B cell (primary cell): ENCODE results near the gene DLG2. TPM values are rescaled to one million over a fixed set of nuclear protein-coding genes. Genes with fewer than 3 reads are reported as not detected.

ENCODE experiments used
- ATAC-seq: fragments of 200-7000 bp; cut with Tn5 transposase; one replicate; pipeline ENCODE4 v1.10.0; 2021; ENCODE audit warnings: low read depth, mild to moderate bottlenecking, moderate number of reproducible peaks, moderate library complexity
- CTCF ChIA-PET: fragments of 350-600 bp; sonication (Branson Sonifier 250); formaldehyde crosslinking; loops from one replicate; lab custom pipeline; 2021; ENCODE audit warnings: antibody characterized with exemption, inconsistent platforms; lab: Charles Lee
- POLR2A ChIA-PET: fragments of 350-600 bp; sonication (Branson Sonifier 250); formaldehyde crosslinking; loops from one replicate; lab custom pipeline; 2021; ENCODE audit warnings: antibody characterized with exemption; lab: Charles Lee
- DNase-seq: peaks from one replicate; pipeline ENCODE4 v3.0.0; 2013
- H2AFZ ChIP-seq: 2 replicates; pipeline ENCODE4 v1.6.1; 2012; ENCODE audit warnings: mild to moderate bottlenecking, low read depth, low read length; ENCODE audit not compliant: insufficient read depth, poor library complexity, severe bottlenecking
- H3K27ac ChIP-seq, 2 donors: 1 replicate in 1 of 2; 2 replicates in 1 of 2; pipeline ENCODE4 v1.5.1; 2012 to 2013; ENCODE audit warnings: low read length in 2 of 2, mild to moderate bottlenecking in 2 of 2, moderate library complexity in 1 of 2
- H3K27me3 ChIP-seq, 4 experiments: fragments of 200-600 bp in 1 of 4; sonication (generic) in 1 of 4; replicated peaks in 1 of 4; 1 replicate in 2 of 4; 2 replicates in 2 of 4; pipeline versions ENCODE4 v1.6.1 to v1.7.0; 2013 to 2016; ENCODE audit warnings: low read length in 3 of 4, mild to moderate bottlenecking in 2 of 4, mixed read lengths in 1 of 4, moderate library complexity in 1 of 4; ENCODE audit not compliant: insufficient read depth in 4 of 4, control insufficient read depth in 3 of 4; ENCODE audit errors: control extremely low read depth in 1 of 4
- H3K36me3 ChIP-seq, 2 experiments: replicated peaks in 1 of 2; 1 replicate in 1 of 2; 2 replicates in 1 of 2; pipeline versions ENCODE4 v1.6.1 to v1.7.1; 2013; ENCODE audit warnings: low read length in 1 of 2; ENCODE audit not compliant: insufficient read depth in 2 of 2, control insufficient read depth in 1 of 2; ENCODE audit errors: control extremely low read depth in 1 of 2, extremely low read depth in 1 of 2
- H3K4me1 ChIP-seq, 2 donors: fragments of 200-600 bp in 1 of 2; sonication (generic) in 1 of 2; 1 replicate in 1 of 2; 2 replicates in 1 of 2; pipeline versions ENCODE4 v1.5.1 to v1.6.1; 2013 to 2017; ENCODE audit warnings: low read length in 2 of 2; ENCODE audit not compliant: control insufficient read depth in 2 of 2, insufficient read depth in 2 of 2
- H3K4me2 ChIP-seq: replicated peaks from 2 replicates; pipeline ENCODE3; 2012; ENCODE audit warnings: mild to moderate bottlenecking, low read depth, low read length; ENCODE audit not compliant: poor library complexity, severe bottlenecking
- H3K4me3 ChIP-seq, 5 experiments: fragments of 200-600 bp in 1 of 5; sonication (generic) in 1 of 5; 1 replicate in 3 of 5; 2 replicates in 2 of 5; pipeline versions ENCODE4 v1.5.1 to v1.7.0; 2011 to 2016; ENCODE audit warnings: low read length in 4 of 5, mild to moderate bottlenecking in 4 of 5, low read depth in 2 of 5, control low read depth in 1 of 5, moderate library complexity in 1 of 5; ENCODE audit not compliant: insufficient read depth in 1 of 5; ENCODE audit errors: control extremely low read depth in 1 of 5, extremely low read depth in 1 of 5
- H3K79me2 ChIP-seq: fragments of 200-600 bp; sonication (generic); one replicate; pipeline ENCODE4 v1.6.0; 2016; ENCODE audit warnings: low read length; ENCODE audit not compliant: control insufficient read depth, insufficient read depth
- H3K9ac ChIP-seq: fragments of 200-600 bp; sonication (generic); 2 replicates; pipeline ENCODE4 v1.6.1; 2017; ENCODE audit warnings: mild to moderate bottlenecking, low read length, moderate library complexity
- H3K9me3 ChIP-seq, 3 donors: one replicate each; pipeline versions ENCODE4 v1.6.1 to v1.7.1; 2013; ENCODE audit warnings: low read length in 2 of 3; ENCODE audit not compliant: control insufficient read depth in 2 of 3, insufficient read depth in 1 of 3; ENCODE audit errors: control extremely low read depth in 1 of 3
- H4K20me1 ChIP-seq: 2 replicates; pipeline ENCODE4 v1.6.0; 2012; ENCODE audit warnings: mild to moderate bottlenecking, low read length; ENCODE audit not compliant: insufficient read depth, control insufficient read depth, poor library complexity, severe bottlenecking
- H3K27ac Mint-ChIP-seq: one replicate; pipeline ENCODE4 v1.8.0; 2021; ENCODE audit warnings: mixed read lengths
- H3K27me3 Mint-ChIP-seq: one replicate; pipeline ENCODE4 v1.8.0; 2021; ENCODE audit warnings: mixed read lengths
- H3K4me1 Mint-ChIP-seq: one replicate; pipeline ENCODE4 v1.8.0; 2021; ENCODE audit warnings: mixed read lengths
- H3K4me3 Mint-ChIP-seq: one replicate; pipeline ENCODE4 v1.8.0; 2021; ENCODE audit warnings: mixed read lengths
- H3K9me3 Mint-ChIP-seq: one replicate; pipeline ENCODE4 v1.8.0; 2022; ENCODE audit warnings: mixed read lengths; ENCODE audit not compliant: insufficient read depth
- CTCF ChIP-seq: fragments of 200-600 bp; IDR thresholded peaks from one replicate; pipeline ENCODE4 v1.8.0; 2022; ENCODE audit warnings: antibody characterized with exemption, mild to moderate bottlenecking
- EZH2 ChIP-seq: IDR thresholded peaks from 2 replicates; pipeline ENCODE4 v1.6.1; 2012; ENCODE audit warnings: borderline replicate concordance, low read depth, mild to moderate bottlenecking, moderate library complexity, low read length; ENCODE audit not compliant: insufficient read depth, poor library complexity, severe bottlenecking
- WGBS: methylation state at CpG from one replicate; pipeline ENCODE4 v1.1.5; 2013; ENCODE audit warnings: missing lambda C conversion rate; ENCODE audit not compliant: insufficient coverage; 5-methylcytosine and 5-hydroxymethylcytosine counted together
- intact Hi-C: fragments of 100-400 bp; cut with micrococcal nuclease; formaldehyde crosslinking; loops from one replicate; pipeline ENCODE4 v1.10.0; 2022
- polyA plus RNA-seq: library from polyadenylated mRNA; depleted of rRNA; stranded (reverse); fragments of >200 nt; gene quantifications from 2 replicates; pipeline ENCODE4 v1.2.3, GENCODE V29; 2012
- total RNA-seq, 2 donors: library from RNA; stranded (reverse); fragments of 120-200 nt in 1 of 2; gene quantifications; 1 replicate in 1 of 2; 2 replicates in 1 of 2; pipeline versions ENCODE4 v1.2.3 to v1.2.4, GENCODE V29; 2013 to 2022

The DLG2 gene
- total and polyA plus RNA-seq, 2 donors (not counting 1 experiment from before 2014, with no cell fraction given): 0.54 to 5.4 TPM

GRCh38 chr11:83676056-83676601, 1951.0 kb downstream of the DLG2 start:
- no peaks in the 10 kb centered on the region for H3K9me3 ChIP-seq
- no peak for ATAC-seq
- Mint-ChIP-seq H3K27ac (no peak overlapping the region), H3K4me3 (no peak overlapping the region), H3K9me3 (no peaks in the 10 kb centered on the region), H3K27me3 (peaks cover 38% of the 10 kb centered on the region), H3K4me1 (peaks cover 4% of the 10 kb centered on the region)
- H3K4me3 ChIP-seq: no peak overlapping the region
- TF ChIP-seq EZH2: no peak
- no peak for TF ChIP-seq CTCF
- intact Hi-C loops: no loop called here
- H3K4me1 ChIP-seq: no peaks in the 10 kb centered on the region
- H4K20me1 ChIP-seq: no peaks in the 10 kb centered on the region
- H3K27ac ChIP-seq: no peak overlapping the region
- H3K4me2 ChIP-seq: no peak overlapping the region
- H3K27me3 ChIP-seq: peaks cover 0 to 9% (median 1%) of the 10 kb centered on the region in 4 experiments
- POLR2A ChIA-PET: no interaction called here
- no peaks in the 10 kb centered on the region for H3K36me3 ChIP-seq
- no peak overlapping the region for H2AFZ ChIP-seq
- DNase-seq: no peak
- no peak overlapping the region for H3K9ac ChIP-seq
- CTCF ChIA-PET: interaction anchor here (0.9 kb wide), 1 partner anchor 25 kb away, joined by 3 read pairs; no protein-coding TSS in a partner anchor
- H3K79me2 ChIP-seq: no peaks in the 10 kb centered on the region

DNA sequence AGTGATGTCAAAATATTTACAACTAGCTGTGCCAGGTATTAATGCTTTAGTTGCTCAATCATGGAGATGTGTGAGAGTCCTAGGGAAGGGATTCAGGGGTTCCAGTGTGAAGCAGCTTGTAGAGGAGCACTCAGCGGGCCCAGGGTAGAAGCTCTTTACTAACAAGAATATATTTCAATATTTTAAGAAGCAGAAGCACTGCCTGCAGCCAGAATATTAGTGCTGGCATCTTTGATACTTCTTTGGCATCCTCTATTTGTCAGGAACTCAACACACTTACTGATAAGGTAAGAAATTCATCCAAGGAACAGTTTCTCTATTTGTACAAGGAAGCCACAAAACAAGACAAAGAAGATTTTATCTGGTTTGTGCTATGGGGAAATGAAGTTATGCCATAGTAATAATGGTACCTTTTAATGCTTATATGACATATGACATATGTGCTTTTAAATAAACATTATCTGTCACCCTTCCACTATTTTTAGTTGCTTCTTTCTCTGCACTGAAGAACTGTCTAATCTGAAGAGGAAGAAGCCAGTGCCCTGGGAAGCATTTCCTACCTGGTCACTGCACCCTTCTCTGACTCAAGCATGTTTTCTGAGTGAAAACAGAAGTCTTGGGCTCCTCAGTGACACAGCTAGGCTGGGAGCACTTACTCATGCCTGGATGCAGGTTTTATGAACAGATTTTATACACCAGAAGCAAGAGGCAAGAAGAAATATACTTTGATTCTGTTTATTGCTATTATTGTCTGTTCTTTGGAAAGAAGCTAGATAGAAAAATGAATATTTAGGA, 1952.8 kb downstream of the DLG2 start:
- no peaks in the 10 kb centered on the region for H4K20me1 ChIP-seq
- H3K79me2 ChIP-seq: no peaks in the 10 kb centered on the region
- CTCF ChIA-PET: no interaction called here
- H3K27me3 Mint-ChIP-seq: peaks cover 26% of the 10 kb centered on the region
- intact Hi-C loops: no loop called here
- H3K27me3 ChIP-seq: no peaks in the 10 kb centered on the region
- H3K27ac ChIP-seq: no peak overlapping the region
- no peaks in the 10 kb centered on the region for H3K9me3 Mint-ChIP-seq
- no peak for DNase-seq
- H2AFZ ChIP-seq: no peak overlapping the region
- H3K4me1 ChIP-seq: no peaks in the 10 kb centered on the region
- WGBS: no CpG with 5 or more reads among the region's 1 CpG
- TF ChIP-seq CTCF: no peak
- TF ChIP-seq EZH2: no peak
- POLR2A ChIA-PET: no interaction called here
- no peaks in the 10 kb centered on the region for H3K4me1 Mint-ChIP-seq
- H3K9me3 ChIP-seq: no peaks in the 10 kb centered on the region
- no peak overlapping the region for H3K27ac Mint-ChIP-seq
- ATAC-seq: no peak
- H3K4me2 ChIP-seq: no peak overlapping the region
- no peak overlapping the region for H3K4me3 Mint-ChIP-seq
- H3K36me3 ChIP-seq: no peaks in the 10 kb centered on the region
- H3K9ac ChIP-seq: no peak overlapping the region
- no peak overlapping the region for H3K4me3 ChIP-seq
